ENCODE measurements around the gene GTF3C5.

- TF ChIP-seq CTCF (conservative IDR thresholded peaks at IDR 0.05 in 1 of 2, IDR thresholded peaks at IDR 0.05 in 1 of 2; ENCODE audit: low read depth in 1 of 2, low read length in 2 of 2) (no peak), EZH2 (IDR thresholded peaks at IDR 0.05; ENCODE audit: low read length, missing control alignments) (no peak)
Measured at GRCh38 chr9:133101356-133102189, 70.8 kb downstream of the GTF3C5 start.
